ENCODE results near the gene CCDC33.

CCDC33 gene

GRCh38 chr15:74369084-74369745 lies 133.1 kb downstream of the CCDC33 start:
- no peak for DNase-seq

DNA sequence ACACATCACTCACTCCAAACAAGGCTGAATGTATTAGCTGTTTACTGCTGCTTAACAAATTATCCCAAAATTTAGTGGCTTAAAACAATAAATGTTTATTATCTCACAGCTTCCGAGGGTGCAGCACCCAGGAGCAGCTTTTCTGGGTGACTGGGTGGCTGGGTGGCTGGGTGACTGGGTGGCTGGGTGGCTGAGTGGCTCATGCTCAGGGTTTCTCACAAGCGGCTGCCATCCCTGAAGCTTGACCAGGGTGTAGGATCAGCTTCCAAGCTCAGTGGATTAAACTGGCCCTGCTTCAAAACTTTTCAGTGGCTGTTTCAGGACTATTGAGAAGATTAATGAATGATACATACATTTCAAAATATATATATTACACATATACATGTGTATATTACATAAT lies 133.6 kb downstream of the CCDC33 start:
- DNase-seq: no peak

DNA sequence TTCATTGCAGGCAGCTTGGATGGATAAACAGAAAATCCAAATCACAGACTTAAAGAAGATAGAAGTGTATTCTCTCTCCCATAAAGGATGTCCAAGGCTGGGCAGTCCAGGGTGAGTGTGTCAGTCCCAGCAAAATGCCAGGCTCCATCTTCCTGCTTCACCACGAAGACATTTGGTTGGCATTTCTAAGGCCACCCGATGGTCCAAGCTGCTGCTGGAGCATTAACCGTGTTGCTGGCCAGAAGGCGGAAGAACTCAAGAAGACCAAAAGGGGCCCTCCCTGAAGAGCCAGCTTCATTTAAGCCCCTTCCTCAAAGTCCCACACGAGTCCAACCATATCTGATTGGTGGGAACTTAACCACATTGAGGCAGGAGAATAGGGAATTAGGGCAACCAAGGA lies 134.3 kb downstream of the CCDC33 start:
- no peak for DNase-seq

GRCh38 chr15:74373056-74373650 lies 137.0 kb downstream of the CCDC33 start:
- DNase-seq: no peak

DNA sequence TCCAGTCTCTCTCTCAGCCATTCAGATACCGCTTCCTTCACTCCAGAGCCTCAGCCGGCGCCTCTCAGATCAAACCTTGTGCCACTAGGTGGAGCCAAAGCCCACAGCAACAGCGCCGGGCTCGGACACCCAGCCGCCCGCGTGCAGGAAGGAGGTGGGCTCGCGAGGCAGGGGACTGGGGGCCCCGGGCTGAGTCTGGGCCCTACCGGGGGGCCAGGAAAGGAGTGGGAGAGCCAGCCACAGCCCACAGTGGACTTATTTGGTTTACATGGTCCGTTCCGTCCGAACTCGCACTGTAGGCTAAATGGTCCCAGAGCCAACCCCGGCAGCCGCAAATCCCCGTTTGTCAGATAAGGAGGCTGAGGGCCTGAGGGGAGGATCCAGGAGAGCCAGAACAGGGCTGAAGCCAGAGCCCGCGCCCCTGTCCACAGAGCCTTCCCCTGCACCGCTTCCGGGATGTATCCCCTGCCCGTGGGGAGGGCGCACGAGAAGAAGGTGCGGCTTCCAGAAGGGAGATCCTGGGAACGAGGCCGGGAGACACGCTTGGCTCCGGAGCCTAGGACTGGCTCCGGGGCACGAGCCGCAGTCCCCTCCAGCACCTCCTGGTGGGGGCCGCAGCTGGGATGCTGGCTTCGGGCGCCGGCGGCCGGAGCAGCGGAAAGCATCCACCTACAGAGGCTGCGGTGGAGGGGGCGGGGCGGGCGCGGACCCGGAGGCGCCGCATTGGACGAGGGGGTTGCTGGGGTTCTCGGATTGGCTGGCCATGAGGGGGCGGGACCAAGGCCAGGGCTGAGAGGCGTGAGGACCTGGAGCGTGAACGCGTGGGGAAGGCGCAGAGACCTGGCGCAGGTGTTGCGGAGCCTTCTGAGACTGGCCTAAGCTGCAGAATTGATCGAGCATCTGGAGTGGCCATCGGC lies 137.9 kb downstream of the CCDC33 start:
- peak; percentile 81 to 89 for DNase-seq

GRCh38 chr15:74374648-74375302 lies 138.6 kb downstream of the CCDC33 start:
- DNase-seq: no peak

- peak; percentile 84 to 89 for DNase-seq
Measured at GRCh38 chr15:74375303-74375693, 139.2 kb downstream of the CCDC33 start.

GRCh38 chr15:74376226-74376625 lies 140.1 kb downstream of the CCDC33 start:
- DNase-seq: no peak

GRCh38 chr15:74376825-74377581 lies 140.9 kb downstream of the CCDC33 start:
- DNase-seq: no peak

GRCh38 chr15:74377831-74378766 lies 142.0 kb downstream of the CCDC33 start:
- no peak for DNase-seq

DNA sequence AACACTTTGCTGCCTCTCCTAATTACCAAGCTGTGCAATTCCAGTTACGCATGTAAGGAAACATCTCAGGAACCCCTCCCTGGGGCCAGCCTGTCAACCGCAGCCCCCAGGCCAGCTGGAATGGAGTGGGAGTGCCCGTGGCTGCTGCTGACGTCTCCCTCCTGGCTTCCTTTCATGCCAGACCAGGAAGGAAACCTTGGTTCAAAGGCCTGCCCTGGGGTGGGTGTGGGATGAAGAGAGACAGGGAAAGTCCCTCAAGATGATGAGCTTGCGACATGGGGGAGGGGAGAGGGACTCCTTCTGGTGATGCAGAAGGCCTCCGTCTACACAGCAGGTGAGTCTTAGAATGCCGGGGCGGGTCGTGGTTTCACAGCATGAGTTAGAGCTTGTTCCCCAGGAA lies 142.7 kb downstream of the CCDC33 start:
- peak in 1 of 2 experiments; percentile 3 for DNase-seq

GRCh38 chr15:74380361-74381189 lies 144.4 kb downstream of the CCDC33 start:
- no peak for DNase-seq

DNA sequence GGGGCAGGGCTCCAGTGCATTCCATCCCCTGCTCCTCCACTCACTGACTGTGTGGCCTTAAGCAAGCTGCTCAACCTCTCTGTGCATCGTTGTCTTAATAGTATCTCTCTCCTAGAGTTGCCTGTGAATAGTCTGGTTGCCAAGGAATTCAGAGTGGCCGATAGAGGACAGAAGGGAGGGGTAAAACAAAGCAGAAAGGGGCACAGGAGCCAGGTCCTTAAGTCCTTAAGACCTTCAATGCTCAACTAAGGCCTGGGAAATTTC lies 145.0 kb downstream of the CCDC33 start:
- DNase-seq: no peak

DNA sequence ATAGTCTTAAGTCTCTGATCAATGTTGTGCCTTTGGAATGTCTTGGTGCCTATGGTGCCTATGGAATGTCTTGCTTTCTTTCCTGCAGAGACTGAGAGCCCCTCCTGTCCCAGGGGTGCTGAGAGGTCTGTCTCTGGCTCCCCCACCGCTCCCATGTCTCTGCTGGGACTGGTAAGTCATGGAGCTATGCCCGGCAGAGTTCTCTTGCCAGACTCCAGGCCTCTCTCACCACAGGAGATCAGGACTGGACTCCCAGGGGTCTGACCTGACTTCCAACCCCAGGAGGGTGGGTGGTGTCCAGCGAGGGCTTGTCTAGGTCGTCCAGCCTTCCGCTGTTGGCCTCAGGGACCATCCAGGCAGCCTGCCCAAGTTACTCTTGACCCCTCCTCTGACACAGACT lies 145.4 kb downstream of the CCDC33 start:
- DNase-seq: no peak

GRCh38 chr15:74382004-74382816 lies 146.1 kb downstream of the CCDC33 start:
- peak; percentile 61 to 69 for DNase-seq

DNA sequence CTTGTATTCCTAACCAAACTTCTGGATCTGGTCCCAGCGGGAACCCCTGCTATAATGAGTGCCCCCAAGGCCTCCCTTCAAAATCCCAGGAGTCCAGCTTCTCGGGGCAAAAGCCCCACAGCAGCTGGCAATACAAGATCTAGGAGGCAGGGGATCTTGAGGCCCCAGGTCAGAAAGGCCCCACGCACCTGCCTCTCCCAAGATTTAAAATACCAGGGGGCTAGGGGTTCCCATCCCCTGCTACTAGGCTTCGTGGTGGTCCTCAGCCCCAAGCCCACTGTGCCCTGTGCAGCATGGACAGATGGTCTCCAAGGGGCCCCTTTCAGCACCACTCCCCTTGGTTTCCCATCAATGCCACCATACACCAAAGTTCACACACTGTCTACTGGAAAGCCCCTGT lies 147.2 kb downstream of the CCDC33 start:
- no peak for DNase-seq

DNA sequence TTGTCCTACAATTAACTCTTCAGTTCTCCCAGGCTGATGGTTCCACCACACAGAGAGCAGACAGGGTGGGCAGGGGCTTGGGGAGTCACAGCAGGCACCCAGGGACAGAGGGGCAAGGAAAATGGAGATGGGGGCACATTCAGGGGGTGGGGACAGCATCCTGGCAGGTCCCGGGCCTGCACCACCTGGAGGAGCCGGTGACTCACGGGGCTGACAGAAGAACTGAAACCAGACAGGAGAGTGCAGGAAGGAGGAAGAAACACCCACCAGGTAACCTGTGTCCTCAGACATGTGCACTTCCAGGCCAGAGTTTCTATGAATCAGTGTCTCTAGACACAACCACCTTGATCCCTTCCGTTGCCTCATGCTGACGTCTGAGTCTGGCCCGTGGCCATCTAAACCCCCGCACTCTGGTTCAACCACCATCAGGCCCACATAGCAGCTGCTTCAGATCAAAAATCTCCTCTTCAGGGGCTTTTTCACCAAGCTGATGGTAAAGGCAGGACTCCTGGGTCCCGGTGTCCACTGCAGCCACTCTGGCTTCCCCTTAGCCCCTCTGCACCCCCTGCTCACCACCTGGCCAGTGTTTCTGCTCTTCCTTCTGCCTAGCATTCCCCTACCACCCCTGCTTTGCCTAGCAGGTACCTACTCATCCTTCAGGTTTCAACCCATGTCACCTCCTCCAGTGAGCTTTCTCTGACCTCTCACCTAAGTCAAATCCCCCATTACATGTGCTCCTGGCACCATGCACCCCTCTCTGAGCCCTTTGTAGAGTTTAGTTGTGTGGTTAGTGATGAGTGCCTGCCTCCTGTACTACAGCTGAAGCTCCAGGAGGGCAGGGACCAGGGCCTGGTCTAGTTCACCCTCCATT lies 147.8 kb downstream of the CCDC33 start:
- DNase-seq: no peak

DNA sequence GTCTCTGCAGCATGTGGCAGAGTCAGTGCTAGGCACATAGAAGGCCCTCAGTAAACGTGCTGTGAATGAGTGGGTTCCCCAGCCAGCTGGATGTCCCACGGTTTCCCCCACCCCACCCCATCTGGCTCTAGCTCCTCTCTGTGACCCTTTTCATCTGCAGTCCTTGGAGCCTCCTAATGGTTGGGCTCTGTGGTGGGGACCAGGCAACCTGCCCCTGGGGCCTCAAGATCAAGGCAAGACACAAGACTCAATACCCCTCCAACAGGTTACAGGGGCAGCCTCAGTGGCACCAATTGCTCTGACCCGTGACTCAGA lies 148.4 kb downstream of the CCDC33 start:
- no peak for DNase-seq

Measured in Kasumi-1 (cell line).